Stimulated activated CD4-positive, alpha-beta T cell treated with anti-CD3 and anti-CD28 coated beads, Interleukin-1b, Interleukin-23, amount 100 ng/mL, for 1 hour (primary cell): ENCODE data around the gene SLC47A1.
"Not testable (repeated sequence)": the region's sequence is repeated elsewhere in the genome, so short reads cannot be mapped to it uniquely, and the experiment has no call there.

Source experiments
- DNase-seq, 2 donors: peaks; one replicate each; pipeline ENCODE4 v3.0.0-alpha.2; 2020; ENCODE audit warnings: low read depth in 2 of 2

Gene SLC47A1

DNA sequence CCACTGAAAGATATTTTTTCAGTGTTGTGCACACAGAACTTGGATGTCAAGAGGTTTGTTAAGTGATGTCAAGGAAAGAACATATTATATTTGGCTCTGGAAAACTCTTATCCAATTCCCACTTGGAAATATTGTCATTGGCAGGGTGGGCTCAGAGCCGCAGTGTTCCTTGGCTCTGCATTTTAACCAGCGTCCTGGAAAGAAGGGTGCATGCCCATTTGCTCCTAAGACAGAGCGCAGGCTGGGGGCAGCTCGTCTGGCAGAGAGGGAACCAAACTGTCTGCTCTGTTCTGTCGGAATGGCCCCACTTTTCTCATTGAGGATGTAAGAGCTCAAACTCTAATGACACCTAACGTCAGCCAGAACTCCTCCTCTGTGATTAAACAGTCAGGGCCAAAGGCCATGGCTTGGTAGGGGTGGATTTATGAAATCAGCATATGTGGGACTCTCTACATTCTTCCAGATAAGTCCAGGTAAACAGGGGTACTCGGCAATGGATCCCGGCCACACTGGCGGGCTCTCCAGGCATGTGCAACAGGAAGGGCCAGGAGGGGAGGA, 18.0 kb downstream of the SLC47A1 start:
- DNase-seq = no peak

- DNase-seq = no peak
Observed at GRCh38 chr17:19553036-19553435, 19.4 kb downstream of the SLC47A1 start.

DNA sequence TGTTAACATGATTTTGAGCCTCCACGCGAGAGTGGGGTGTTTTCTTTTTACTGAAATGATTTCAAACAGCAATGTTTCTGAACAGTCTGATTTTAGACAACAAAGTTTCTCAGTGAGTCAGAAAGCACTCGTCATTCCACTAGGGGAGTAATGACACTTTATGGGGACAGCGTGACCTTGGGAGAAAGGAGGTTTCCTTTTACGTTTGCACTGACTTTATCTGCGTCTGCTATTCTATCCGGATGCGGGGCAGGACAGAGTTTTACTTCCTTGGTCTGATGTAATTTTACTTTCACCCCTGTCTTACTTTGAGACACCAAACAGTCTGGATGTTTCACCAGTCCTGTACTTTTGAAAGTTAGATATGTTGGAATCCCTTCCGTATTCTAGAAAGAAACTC, 20.7 kb downstream of the SLC47A1 start:
- DNase-seq = no peak

- DNase-seq = no peak
Observed at GRCh38 chr17:19555746-19556145, 22.1 kb downstream of the SLC47A1 start.

GRCh38 chr17:19558946-19559345, 25.3 kb downstream of the SLC47A1 start:
- no peak for DNase-seq

GRCh38 chr17:19561697-19562318, 28.2 kb downstream of the SLC47A1 start:
- DNase-seq = no peak

DNA sequence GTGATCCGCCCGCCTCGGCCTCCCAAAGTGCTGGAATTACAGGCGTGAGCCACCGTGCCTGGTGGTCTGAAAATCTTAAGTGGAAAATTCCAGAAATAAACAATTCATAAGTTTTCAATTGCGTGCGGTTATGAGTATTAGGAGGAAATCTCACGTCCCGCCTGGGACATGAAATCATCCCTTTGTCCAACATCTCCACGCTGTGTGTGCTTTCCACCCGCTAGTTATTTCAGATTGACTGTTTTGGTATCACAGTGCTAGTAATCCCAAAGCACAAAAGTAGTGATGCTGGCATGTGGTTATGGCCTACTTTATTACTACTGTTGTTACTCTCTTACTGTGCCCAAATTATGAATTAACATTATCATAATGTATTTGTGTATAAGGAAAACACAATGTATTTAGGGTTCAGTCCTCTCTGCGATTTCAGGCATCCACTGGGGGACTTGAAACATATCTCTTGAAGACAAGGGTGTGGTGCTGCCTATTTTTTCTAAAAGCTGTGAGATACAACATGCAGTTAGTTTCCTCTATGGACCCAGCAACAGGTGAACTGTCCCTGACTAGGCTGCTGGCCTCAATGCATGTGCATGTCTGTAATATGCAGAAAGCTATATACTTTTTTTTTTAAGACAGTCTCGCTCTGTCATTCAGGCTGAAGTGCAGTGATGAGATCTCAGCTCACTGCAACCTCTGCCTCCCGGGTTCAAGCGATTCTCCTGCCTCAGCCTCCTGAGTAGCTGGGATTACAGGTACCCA, 32.3 kb downstream of the SLC47A1 start:
- no peak for DNase-seq

GRCh38 chr17:19567216-19568015, 33.8 kb downstream of the SLC47A1 start:
- no peak for DNase-seq

GRCh38 chr17:19568016-19568350, 34.3 kb downstream of the SLC47A1 start:
- DNase-seq = no peak

DNA sequence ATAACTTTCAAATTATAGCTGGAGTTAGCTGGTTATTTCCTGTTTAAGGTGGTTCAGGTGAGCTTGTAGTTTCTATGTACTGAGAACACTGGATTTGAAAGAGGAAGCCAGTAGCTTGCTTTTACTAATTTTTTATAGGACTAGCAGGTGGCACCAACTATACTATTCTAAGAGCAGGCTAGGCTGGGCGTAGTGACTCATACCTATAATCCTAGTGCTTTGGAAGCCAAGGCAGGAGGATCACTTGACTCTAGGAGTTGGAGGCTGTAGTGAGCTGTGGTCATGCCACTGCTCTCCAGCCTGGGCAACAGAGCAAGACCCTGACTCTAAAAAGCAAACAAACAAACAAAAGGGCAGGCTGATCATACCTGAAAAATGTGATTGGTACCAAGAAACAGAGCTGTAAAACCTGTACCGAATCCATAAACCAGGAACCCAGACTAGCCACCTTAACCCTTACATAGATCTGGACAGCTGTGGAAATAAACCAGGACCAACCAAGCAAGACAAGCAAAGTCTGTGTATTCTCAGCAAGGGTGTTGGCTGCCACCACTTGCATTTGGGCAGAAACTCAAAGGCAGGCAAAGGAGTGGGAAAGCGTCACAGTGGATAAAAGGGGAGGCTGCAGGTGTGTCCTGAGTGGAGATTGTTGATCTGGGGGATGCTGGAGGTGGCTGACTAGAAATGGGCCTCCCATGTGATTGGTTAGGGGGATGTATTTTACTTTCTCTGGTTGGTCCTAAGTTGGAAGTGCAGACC, 36.3 kb downstream of the SLC47A1 start:
- no peak for DNase-seq

DNA sequence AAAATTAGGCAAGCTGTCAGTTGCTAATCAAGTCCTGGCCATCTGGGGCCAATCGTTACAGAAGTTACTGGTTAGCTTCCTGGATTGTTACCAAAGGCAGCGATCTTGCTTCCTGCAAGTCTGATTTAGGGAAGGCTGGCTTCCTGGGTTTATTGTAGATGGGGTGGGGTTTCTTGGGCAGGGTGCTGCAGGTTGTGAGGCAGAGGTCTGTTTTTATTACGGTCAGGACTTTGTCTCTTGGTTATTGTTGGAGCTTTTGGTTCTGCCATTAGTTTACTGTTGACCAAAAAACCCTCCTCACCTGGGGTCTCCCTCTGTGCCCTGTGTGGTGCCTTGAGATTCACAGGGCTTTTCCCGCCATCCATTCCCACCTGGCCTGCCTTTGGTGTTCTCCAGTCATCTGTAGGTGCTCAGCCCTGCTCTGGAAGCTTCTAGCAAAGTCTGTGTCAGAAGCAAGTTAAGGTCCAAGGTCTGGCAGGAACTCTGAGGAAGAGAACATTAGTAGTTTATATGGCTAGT, 36.9 kb downstream of the SLC47A1 start:
- DNase-seq = no peak

GRCh38 chr17:19573075-19573474, 39.4 kb downstream of the SLC47A1 start:
- no peak for DNase-seq

- no peak for DNase-seq
Observed at GRCh38 chr17:19574956-19575355, 41.3 kb downstream of the SLC47A1 start.

DNA sequence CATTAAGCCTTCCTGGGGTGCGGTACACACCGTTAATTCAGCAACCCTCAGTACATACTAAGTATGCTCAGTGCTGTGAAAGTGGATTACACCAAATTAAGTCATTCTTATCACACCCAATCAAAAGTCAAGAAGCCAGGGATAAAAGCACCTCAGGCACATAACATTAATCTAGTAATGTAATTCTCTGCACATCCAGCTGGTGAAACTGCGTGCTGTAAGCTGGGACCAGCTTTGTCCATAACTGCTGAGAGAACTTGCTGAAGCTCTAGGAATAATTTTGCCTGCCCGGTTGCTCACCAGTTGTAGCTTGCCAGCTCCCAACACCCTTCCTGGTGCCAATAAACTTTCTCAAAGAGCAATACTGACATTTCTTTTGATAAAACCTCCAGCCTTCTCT, 44.9 kb downstream of the SLC47A1 start:
- DNase-seq = no peak

- no peak for DNase-seq
Observed at GRCh38 chr17:19579192-19579761, 45.6 kb downstream of the SLC47A1 start.

- no peak for DNase-seq
Observed at GRCh38 chr17:19579867-19580565, 46.4 kb downstream of the SLC47A1 start.

GRCh38 chr17:19580566-19580920, 46.9 kb downstream of the SLC47A1 start:
- not testable (repeated sequence) for DNase-seq

- DNase-seq = not testable (repeated sequence)
Observed at GRCh38 chr17:19582152-19582551, 48.5 kb downstream of the SLC47A1 start.

GRCh38 chr17:19583871-19584270, 50.2 kb downstream of the SLC47A1 start:
- DNase-seq = no peak

DNA sequence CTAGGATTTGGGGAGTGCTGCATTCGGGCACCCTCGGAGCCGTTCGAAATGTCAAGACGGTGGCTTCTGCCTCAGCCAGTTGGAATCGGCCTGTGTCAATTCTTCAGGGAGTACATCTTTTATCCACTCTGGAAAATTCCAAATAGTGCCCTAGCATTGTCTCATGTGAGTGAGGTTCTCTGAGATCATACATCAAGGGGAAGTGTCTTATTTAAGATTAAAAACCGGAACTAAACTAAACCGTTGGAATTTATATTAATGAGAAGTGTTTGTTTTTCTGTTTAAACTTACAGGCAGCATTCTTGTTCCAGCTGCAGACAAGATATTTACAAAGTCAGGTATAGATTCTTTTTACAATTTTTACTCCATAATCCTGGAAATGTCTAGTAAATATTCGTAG, 56.8 kb downstream of the SLC47A1 start:
- DNase-seq = no peak
